Stimulated activated CD8-positive, alpha-beta memory T cell treated with anti-CD3 and anti-CD28 coated beads, Interleukin-4, amount 100 ng/mL, for 4 hours (primary cell): ENCODE measurements around the gene MAP2K2.
A peak's percentile ranks its signal among the peaks of the same experiment; 100 is the strongest.

Experiments
- DNase-seq, 2 donors: peaks; one replicate each; pipeline ENCODE4 v3.0.0-alpha.2; 2020; ENCODE audit warnings: low read depth in 2 of 2, low spot score in 1 of 2

Gene MAP2K2

GRCh38 chr19:4081441-4082129 is 42.3 kb downstream of the MAP2K2 start:
- no peak for DNase-seq

DNA sequence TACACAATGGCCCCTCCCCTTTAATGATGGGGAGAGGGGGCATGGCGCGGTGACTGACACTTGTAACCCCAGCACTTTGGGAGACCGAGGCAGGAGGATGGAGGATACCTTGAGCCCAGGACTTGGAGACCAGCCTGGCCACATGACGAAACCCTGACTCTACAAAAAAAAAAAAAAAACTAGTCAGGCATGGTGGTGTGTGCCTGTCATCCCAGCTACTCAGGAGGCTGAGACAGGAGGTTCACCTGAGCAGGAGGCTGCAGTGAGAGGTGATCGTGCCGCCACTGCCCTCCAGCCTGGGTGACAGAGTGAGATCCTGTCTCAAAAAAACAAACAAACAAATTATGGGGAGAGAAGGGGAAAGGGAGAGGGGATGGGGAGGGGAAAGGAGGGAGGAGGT is 43.4 kb downstream of the MAP2K2 start:
- no peak for DNase-seq

GRCh38 chr19:4077800-4078684 is 45.9 kb downstream of the MAP2K2 start:
- no peak for DNase-seq

DNA sequence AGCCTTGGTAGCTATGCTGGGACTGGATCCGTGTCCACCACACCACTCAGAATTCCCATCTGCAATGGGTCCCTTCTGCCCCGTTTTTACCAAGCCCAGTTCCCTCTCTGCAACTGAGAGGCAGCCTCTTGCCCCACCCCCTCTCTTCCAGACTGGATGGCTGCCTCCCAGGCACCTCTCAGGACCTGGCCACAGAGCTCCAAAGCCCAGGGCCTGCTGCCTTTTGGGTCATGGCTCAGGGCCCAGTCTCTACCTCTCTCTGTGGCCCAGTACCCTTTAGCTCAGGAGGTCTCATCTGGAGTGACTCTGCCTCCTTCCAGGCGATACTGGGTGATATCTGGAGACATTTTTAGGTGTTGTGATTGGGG is 46.9 kb downstream of the MAP2K2 start:
- no peak for DNase-seq

GRCh38 chr19:4075373-4075772 is 48.5 kb downstream of the MAP2K2 start:
- DNase-seq, result no peak

DNA sequence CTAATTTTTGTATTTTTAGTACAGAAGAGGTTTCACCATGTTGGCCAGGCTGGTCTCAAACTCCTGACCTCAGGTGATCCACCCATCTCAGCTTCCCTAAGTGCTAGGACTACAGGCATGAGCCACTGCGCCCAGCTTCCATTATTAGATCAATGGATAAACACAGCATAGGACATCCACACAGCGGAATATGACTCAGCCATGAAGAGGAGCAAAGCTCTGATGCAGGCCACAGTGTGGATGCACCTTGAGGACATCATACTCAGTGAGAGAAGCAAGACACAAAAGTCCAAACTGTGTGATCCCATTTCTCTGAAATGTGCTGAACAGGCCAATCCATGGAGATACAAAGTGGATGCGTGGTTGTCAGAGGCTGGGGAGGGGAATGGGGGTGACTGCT is 52.3 kb downstream of the MAP2K2 start:
- DNase-seq, result no peak

DNA sequence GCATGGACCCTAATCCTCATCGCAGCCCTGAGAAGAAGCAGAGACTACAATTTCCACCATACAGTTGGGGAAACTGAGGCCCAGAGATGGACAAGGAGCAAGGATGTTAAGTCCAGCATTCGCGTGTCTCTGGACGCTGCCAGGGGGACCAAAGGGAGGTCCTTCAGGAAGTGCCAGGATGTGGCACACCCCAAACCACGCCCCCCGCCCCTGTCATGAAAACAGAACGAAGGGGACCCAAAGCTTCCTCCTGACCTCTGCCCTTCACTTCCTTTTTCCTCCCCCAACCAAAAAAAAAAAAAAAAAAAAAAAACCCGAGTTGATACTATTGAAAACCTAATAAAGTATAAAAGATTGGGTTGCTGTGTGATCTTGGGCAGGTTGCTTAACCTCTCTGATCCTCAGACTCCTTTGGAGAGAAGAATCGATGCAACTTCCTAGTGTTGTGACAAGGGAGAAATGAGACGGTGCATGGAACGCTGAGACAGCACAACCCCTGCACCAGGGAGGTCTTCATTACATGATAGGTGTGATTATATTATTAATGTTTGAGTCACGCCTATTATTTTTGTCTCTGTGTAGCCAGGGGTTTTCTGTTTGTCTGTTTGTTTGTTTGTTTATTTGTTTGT is 54.5 kb downstream of the MAP2K2 start:
- DNase-seq, result no peak

DNA sequence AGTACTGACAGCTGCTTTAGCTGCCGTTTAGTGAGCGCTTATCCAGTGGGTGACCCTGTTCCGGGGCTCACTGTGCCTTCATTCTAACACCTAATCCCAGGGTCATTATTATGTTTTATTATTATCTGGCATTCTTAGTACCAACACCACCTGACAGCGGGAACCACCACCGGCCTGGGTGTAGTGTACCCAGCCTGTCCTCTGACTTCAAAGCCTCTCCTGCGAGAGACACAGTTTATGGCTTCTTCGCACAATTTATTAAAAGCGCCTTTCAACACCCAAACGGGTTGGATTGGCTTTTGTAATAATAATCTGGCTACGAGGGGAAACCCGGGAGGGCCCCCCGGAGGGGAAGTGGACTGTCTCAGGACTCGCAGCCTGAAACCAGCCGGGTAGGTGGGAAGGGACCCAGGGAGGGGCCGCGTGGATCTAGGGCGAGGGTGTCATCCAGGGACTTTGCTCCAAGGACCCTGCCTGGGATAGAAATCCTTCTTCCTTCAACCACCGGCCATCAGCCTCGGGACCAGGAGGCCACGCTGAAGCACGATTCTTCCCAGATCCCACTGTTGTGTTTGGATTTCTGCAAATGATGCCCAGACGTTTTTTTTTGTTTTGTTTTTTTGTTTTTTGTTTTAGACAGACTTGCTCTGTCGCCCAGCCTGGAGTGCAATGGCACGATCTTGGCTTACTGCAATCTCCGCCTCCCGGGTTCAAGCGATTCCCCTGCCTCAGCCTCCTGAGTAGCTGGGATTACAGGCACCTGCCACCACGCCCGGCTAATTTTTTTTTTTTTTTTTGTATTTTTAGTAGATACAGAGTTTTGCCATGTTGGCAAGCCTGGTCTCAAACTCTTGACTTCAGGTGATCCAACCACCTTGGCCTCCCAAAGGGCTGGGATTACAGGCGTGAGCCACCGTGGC is 55.6 kb downstream of the MAP2K2 start:
- DNase-seq, result no peak

DNA sequence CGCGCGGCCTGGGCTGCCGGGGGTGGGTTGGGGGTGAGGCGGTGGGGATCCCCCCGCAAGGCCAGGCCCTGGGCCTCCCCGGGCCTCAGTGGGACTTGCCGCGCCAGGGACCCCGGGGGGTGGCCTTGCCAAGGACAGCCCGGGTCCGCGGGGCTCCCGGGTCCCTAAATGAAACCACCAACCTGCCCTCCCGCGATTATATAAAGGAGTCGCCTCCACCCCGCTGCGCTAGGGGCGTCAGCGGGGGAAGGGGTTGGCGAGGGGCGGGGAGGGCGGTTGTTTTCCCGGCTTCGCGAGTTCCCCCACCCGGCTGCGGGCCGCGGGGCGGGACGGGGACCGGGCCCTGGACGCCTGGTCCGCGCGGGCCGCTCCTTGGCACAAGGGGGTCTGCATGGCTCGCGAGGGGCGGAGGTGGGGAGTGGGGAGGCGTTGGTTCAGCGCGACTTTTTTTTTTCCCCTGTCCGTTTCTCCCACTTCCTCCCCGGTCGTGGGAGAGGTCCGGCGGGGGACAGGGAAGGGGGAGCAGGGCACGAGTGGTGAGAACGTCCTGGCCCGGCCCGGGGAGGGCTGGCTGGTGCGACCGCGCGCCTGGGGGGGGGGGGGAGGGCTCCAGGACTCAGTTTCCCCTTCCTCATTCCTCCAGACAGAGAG is 56.4 kb downstream of the MAP2K2 start:
- no peak for DNase-seq

- peak in 1 of 2 donors; percentile 62 for DNase-seq
Observed at GRCh38 chr19:4066682-4067395, 57.1 kb downstream of the MAP2K2 start, which contains the start of gene ZBTB7A. Gene ZBTB7A, minus strand, starts transcription at chr19:4066899. Its CDS starts 11,667 bp downstream, at chr19:4055232.

DNA sequence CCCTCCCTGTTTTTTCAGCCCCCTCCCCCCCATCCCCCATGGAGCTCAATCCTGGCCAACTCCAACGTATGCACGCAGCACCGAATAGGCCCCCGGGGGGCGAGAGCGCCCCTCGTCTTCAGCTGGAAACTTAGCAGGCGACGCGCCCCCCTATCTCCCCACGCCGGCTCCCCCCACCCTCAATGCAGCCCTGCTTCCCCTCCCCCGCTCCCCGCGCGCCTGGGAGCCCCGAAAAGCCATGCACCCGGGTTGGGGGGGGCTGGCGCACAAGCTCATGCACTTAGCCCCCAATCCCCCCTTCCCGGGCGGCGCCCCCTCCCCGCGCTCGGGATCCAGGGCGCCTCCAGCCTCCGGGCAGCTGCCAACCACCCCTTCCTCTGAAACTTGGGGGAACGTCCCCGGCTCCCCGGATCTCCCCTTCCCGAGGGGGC is 57.7 kb downstream of the MAP2K2 start:
- no peak for DNase-seq

GRCh38 chr19:4065430-4066175 is 58.3 kb downstream of the MAP2K2 start:
- DNase-seq, result peak; percentile 83 to 95

DNA sequence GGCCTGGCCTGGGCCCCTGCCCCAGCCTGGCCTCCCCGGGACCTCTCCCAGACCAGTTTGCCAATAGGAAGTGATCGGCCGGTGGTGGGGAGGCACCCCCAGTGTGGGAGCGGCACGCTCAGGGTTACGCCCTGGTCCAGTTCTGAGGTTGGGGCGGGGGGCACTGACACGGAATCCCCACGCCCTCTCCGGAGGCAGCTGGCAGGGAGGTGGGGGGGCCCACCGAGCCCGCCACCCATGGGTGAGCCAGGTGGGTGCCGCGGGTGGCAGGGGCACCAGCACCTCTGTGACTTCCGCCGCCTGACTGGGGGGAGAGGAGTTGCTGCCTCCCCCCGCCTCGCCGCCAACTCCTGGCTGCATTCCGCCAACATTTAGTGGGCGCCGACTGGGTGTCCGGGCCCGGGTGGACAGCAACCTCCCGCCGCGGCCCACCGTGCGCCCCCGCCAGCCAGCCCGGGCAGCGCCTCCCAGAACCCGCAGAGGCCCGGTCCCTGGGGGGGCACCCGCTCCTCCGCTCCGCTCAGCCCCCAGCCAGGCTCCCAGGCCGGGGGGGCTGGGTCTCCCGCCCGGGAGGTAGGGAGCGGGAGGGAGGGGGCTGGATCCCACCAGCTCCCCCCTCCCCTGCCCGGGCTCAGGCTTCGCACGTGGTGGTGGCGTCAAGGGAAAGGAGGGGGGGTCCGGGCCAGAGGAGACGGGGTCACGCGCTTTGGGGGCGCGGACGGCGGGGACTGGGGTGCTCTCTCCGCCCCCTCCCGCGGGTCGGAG is 59.2 kb downstream of the MAP2K2 start:
- DNase-seq, result no peak

GRCh38 chr19:4064149-4064495 is 59.8 kb downstream of the MAP2K2 start:
- no peak for DNase-seq

DNA sequence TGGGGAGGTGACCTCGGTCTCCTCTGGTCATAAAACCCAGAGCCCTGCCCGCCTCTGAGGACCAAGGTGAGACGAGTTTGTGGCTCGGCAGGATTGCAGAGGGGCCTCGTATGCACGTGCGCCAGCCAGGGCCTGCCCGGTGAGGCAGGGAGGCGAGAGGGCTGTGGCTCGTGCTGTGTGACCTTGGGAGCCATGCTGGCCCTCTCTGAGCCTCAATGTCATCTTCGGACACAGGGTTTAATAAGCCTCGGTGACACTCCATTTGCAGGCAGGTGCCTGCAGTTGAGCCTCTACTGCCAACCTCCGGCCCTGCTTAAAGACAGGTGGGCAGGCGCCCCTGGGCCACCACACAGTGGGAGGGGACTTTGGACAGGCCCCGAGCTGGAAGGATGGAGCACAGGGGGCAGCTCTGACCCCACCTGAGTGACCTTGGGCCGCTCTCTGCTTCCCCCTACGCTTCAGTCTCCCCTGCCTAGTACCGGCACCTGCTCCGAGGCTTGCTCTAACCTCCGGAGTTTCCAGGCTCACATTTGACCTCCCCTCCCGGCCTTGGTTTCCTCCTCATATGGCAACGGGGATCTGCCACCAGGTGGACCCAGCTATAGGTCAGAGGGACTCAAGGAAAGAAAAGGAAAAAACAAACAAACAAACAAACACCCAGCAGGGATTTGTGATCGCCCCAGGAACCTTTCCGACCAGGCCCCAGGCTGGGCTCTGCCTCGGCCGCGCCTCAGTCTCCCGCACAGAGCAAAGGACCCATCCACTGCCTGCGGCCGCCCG is 60.4 kb downstream of the MAP2K2 start:
- no peak for DNase-seq

DNA sequence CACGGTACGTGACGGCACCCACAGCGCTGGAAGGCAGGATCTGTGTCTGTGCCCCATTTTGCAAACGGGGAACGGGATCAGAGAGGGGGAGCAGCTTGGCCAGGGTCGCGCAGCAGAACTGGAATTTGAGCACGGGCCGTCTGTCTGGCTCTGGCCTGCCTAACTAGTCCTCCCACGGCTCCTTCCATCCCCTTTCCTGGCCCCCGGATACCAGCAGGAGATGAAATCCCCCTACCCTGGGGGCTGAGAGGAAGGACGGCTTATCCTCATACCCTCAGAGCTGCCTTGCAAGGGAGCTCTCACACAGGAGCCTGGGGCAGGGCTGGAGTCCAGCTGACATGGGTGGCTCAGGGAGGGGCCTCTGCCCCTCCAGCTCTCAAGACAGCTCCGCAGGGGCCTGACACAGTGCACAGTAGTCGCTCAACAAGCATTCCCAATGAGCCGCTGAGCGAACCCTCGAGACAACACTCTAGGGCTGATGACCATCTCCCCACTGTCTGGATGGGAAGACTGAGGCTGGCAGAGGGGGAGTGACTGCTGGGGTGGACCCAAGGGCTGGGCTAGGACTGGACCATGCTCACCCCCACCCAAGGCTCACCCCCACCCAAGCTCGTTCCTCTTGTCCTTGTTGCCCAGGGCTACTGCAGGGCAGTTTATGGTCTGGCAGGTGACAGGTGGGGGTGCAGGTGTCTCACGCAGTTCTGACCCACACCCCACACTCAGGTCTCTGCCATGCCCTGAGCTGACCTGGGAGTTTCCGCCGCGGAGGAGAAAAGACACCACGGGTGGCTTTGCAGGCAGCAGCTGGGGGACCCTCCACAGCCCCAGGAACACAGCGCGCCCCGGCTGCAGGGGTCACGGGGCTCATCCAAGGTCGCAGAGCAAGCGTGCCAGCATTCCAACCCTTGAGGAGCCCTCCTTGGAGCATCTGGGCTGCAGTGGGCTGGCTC is 61.2 kb downstream of the MAP2K2 start:
- DNase-seq, result no peak
